HG03469 (cell line): Measurements from ENCODE around the gene P4HA1.

ENCODE experiments used
- ATAC-seq: cut with Tn5 transposase; IDR thresholded peaks from one replicate; pipeline ENCODE4 v1.9.1; 2021; ENCODE audit warnings: mild to moderate bottlenecking, moderate library complexity, moderate number of reproducible peaks; ENCODE audit not compliant: unreplicated experiment

P4HA1 gene

DNA sequence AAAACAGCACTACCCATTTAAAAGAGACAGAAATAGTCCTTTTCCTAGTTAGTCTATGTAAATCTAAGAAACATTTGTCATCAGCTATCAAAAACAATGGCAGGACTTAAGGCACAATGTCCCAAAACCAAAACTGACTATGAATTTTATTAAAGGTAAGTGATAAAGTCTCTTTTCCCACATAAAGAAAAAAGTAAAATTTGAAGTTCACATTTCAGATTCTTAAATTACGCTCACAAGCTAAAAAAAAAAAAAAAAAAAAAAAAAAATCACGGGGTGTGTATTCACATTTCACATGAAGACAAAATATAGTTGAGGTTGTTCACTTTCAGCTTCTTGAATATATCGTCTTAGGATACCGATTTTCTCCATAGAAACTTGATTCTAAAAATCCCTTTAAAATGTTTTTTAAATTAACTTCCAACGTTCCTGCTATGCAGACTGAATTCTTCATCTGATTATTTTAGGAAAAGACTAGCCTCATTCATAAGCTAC lies 1.6 kb downstream of the P4HA1 start:
- ATAC-seq: no peak

DNA sequence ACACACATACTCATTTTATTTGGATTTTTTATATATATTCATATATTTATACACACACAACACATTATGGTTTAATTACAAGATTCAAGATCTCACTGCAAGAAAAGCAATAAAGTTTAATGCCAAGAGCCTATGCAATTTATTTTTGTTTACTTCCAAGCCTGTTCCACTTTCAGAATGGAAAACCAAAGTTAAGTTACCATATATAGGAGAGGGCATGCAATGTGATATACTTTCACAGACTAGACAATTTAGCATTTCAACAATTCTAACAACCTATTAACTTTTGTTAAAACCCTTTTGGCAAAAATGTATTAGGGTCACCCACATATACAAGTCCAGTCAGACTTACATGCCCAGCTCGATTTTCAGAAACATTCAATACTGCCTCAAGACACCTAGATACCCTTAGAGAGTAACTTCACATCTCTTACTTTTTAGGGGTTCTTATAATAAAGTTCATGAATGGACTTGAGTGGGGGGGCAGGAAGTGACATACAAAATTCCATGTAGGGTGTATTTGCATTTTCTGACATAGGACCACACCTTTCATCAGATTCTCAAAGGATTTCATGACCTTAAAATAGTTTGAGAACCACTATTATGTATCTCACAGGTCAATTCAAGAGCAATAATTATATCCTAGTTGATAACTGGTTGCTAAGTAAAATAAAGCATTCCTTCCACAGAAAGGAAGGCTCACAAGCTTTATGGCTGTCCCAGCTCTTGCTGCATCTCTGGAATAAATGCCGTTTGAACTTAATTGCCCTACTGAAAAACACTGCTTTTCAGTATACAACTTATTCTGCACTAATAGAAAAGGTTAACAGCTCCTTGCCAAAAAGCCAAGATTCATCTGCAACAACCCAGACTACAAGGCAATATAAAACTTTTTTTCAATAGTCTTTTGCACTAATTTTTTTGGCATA lies 2.5 kb downstream of the P4HA1 start:
- no peak for ATAC-seq

DNA sequence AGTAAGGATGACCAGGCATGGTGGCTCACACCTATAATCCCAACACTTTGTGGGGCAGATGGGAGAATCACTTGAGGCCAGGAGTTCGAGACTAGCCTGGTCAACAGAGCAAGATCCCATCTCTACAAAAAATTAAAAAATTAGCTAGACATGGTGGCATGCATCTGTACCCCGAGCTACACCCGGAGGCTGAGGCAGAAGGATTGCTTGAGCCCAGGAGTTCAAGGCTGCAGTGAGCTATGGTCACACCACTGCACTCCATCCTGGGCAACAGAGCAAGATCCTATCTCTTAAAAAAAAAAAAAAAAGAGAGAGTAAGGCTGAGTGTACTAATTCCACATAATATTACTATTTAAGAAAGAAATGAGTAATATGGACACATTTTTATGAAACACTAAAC lies 3.8 kb downstream of the P4HA1 start:
- ATAC-seq: no peak

DNA sequence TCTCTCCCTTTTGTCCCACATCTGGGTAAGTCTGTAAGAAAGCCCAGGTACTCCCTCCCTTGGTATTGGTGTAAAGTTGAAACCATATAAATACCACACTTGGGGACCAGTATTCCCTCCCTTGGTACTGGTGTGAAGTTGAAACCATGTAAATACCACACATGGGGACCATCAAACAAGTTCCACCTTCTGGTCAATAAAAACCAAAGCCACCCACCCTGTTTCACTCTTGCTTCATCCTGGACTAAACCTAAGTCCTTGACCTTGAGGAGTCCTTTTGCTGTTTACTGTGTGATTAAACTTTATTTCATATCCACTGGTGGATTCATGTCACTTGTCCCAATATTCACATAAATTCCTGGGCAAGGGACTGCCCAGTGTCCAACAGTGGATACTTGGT lies 8.4 kb downstream of the P4HA1 start:
- no peak for ATAC-seq

DNA sequence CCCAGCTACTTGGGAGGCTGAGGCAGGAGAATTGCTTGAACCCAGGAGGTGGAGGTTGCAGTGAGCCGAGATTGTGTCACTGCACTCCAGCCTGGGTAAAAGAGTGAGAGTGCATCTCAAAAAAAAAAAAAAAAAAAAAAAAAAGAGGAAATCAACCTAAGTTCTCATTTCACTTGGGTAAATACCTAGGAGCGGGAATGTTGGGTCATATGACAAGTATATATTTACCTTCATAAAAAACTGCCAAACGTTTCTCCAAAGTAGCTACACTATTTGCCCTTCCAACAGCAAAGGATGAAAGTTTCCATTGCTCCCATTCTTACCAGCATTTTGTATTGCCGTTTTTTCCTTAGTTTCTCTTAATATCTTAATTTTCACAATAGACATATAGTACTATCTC lies 9.8 kb downstream of the P4HA1 start:
- ATAC-seq: no peak

DNA sequence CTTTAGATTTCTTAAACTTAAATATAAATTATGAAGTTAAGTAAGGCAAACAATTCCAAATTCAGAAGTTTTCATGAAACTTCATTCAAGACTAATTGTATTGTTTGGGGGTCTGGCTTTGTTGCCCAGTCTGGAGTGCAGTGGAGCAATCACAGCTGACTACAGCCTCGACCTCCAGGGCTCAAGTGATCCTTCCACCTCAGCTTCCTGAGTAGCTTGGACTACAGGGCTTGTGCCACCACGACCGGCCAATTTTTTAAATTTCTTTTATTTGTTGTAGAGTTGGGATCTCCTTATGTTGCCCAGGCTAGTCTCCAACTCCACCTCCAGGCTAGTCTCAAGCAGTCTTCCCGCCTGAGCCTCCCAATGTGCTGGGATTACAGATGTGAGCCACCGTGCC lies 12.5 kb downstream of the P4HA1 start:
- no peak for ATAC-seq

DNA sequence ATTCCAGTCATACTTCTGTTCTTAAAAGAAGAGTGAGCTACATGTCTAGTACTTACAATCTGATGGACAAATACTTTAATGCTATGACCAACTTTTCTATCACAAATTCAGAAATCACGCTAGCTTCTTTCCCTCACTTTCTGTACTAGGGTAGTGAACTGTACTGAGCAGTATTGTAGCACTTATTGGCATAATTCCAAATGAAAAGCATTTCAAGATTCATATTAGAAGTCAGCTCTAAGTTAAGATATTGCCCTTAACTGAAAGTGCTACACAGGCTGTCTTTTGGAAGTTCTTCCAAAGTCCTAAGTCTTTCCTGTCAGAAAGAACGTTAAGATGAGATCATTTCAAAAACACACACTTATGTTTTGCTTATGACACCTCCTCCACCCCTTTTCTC lies 13.4 kb downstream of the P4HA1 start:
- ATAC-seq: no peak

DNA sequence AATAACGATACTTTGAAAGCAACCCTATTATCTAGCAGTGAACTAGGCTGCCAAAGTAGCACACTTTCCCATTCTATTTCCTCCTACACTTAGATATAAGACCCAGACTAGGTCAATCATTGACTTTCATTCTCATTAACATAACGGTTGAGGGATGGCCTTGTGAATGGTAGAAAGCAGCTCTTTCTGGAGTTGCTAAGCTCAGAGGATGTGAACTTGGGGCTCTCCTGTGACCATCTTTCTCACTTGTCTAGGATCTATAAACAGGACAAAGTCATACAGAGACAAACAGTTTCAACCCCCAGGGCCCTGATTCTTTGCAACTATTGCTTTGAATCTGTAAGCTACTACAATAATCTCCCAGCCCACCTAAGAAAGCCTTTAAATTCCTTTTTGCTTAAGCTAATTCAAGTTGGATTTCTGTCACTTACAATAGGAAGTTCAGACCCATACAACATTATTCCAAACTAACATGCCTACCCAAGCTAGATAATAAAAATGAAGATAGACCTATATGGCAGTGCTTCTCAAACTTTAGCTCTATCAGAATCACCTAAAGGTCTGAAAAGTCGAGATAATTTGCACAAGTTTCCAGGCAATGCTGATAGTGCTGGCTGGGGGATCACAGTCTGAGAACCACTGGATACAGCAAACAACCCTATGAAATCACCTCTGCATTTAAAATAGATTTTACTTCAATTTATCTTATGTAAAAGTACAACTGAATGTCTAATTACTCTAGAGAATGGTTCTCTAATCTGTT lies 16.7 kb downstream of the P4HA1 start:
- no peak for ATAC-seq

DNA sequence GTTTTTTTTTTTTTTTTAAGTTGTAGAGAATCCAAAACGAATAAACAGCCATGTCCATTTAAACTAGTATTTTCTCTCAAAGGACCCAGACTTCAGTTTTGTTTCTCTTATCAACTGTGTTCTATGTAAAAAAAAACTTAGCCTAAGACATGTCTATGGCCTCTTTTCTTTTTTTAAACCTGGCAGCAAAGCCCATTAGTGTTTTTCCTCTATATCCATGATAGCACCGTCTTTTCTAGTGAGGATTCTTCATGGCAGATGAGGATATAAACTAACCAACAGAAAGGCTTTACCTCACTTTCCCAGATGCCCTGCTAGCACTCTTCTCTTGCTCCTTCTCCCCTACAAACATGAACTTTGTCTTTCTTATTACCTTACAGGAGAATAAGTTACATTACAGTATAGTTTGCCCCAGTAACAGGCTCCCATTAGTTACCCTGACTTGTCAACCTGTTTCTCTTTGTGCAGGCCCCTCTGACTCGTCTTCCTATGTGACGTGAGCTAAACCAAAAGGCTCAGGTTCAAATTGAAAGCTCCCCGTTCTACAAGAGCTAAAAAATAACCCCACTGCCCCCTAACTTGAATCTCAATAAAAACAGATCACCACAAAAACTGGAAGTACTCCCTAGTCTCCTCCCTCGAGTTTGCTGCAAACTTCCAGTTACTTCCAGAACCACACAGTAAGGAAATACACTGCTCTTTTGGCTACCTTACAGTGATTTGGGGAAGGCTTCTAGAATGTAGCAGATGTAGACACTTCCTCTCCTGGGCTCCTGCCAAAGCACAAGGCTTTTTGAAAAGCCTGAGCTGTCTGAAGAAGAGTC lies 20.1 kb downstream of the P4HA1 start:
- no peak for ATAC-seq

DNA sequence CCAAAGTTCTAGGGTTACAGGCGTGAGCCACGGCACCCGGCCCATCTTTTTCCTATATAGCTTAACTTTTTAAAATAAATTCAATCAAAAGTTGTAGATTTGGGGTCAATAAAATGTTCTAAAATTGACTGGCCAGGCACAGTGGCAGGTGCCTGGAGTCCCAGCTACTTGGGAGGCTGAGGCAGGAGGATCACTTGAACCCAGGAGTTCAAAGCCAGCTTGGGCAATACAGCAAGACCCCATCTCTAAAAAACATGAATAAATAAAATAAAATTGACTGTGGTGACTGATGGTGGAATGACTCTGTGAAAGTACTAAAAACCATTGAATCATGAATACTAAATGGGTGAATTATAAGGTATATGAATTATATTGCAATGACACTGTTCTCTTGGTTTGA lies 20.8 kb downstream of the P4HA1 start:
- no peak for ATAC-seq

DNA sequence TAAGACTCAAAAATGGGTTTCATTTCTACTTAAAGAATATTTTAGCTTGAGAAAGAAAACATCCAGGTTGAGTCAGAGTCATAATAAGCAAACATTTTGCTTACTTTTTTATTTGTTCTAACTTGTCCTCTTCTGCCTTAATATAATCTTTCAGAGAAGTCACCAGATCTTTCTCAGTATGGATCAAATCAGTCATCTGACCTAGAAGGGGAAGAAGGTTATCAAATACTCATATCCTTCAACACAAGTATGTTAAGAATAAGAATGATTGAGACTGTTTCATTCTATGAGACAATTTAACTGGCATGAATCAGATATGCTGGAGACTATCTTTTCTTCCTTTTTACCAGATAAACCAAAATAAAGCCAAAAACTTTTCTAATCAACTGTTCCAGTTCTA lies 23.0 kb downstream of the P4HA1 start:
- ATAC-seq: no peak

DNA sequence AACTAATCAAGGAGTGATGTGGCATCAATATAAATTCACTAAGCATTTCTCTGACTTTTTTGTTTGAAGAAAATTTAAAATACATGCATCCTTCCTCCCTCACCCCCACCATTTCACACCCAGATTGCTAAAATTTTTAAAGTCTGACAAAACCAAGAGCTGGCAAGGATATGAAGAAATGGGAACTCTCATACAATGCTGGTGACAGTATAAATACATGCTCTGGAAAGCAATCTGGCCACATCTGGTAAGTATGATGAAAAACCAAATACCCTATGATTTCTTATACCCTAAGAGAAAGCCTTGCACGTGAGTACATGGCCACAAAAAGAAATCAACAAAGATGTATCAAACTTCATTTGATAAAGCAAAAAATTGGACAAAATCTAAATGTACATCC lies 31.2 kb downstream of the P4HA1 start:
- no peak for ATAC-seq

DNA sequence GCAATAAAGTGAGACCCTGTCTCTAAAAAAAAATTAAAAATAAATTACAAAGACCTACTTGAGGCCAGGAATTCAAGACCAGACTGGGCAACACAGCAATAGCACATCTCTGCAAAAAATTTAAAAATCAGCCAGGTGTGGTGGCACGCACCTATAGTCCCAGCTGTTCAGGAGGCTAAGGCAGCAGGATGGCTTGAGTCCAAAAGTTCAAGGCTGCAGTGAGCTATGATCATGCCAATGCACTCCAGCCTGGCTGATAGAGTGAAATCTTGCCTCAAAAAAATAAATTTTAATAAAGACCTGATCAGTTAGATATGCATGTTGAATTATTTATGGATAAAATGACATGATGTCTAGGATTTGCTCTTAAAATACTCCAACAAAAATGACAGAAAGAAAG lies 34.9 kb downstream of the P4HA1 start:
- ATAC-seq: no peak

DNA sequence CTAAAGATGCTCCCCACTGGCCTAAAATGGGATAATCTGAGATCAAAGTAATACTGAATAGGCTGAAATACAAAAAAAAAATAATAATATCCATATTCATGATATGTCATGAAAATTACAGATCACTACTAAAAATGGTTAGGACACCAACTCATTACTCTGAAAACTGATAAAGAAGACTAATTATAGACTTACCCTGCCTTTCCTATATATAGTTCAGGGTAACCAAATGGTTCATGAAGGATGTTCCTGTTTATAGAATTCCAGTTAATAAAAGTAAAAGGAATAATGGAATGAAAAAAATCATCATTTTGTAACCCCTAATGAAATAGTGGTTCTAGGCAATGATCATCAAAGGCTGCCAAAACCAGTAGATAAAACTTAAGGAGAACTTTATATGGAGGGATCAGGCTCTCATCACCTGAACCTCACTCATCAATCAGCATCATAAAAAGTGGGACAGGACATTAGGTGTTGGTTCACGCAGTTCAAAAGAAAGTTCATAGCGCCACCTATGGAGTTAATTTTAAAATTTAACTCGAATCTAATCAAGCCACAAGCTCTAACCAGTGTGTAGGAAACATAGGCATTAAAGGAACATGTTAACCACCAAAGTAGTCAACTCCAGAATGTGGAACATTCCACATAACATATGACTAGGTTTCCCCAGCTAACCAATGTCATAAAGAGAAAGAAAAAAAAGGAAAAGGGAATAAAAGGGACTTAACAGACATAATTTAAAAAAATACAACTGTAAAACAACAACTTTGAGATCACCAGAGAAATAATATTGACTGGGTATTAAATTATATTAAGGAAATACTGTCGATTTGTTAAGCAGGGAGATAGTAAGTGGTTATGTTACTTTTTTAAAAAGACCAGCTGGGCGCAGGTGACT lies 35.7 kb downstream of the P4HA1 start:
- no peak for ATAC-seq

DNA sequence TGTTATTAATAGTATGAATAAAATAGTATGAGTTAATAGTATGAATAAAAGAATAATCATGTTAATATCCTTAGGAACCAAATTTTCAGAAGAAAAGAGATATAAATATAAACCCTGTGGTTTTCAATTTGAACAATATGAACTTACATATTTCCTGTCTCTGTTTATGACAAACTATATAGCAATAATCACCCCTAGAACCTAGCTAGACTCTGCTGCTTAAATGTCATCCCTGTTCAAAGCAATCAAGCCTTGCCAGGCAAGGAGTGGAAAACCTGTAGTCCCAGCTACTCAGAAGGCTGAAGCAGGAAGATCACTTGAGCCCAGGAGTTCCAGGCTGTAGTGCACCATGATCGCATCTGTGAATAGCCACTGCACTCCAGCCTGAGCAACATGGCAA lies 36.5 kb downstream of the P4HA1 start:
- no peak for ATAC-seq

DNA sequence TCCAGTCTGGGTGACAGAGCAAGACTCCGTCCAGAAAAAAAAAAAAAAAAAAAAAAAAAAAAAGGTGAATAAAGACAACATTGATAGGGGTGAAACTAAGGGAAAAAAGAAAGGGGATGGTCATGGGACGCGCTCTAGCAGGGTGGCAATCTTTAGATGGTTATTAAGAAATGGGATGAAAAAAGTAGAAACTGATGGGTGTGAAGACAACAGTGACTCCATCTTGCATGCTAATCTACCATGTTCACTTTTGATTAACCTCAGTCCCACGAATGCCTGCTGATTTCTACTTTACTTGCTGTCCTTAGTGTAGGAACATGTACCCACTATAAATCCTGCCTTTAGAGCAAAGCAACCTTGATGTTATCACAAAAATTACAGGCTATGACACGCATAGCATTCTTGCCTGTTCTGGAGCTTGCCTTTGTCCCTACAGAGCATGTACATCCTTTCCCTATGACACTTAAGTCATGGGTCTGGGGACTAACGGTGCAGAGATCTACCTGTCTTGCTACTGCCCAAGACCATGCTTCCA lies 38.5 kb downstream of the P4HA1 start:
- no peak for ATAC-seq

DNA sequence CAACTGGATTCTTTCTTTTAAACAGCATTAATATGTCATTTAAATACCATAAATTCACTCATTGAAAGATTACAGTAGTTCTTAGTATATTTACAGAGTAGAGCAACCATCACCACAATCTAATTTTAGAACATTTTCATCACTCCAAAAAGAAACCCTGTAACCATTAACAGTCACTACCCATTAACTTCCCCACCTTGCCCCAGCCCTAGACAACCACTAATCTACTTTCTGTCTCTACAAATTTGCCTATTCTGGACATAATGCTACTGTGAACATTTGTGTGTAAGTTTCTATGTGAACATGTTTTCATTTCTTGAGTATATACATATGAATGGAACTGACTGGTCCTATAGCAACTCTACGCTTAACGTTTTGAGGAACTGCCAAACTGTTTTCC lies 42.4 kb downstream of the P4HA1 start:
- no peak for ATAC-seq

DNA sequence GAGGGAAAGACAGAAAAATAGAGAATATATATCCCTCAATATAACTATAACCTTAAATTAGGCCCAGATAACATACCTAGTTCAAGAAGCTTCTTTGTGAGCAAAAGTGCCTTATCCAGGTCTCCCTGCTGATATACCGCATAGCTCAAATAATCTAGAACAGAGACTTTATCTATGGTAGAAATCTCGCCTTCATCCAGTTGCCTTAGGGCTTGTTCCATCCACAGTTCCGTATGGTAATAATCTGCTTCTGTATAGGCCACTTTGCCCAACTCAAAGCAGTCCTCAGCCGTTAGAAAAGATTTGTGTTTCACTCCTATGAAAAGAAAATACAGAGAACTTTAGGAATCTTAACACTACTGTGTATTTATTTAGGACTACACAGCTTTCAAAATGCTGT lies 43.4 kb downstream of the P4HA1 start:
- ATAC-seq: no peak

DNA sequence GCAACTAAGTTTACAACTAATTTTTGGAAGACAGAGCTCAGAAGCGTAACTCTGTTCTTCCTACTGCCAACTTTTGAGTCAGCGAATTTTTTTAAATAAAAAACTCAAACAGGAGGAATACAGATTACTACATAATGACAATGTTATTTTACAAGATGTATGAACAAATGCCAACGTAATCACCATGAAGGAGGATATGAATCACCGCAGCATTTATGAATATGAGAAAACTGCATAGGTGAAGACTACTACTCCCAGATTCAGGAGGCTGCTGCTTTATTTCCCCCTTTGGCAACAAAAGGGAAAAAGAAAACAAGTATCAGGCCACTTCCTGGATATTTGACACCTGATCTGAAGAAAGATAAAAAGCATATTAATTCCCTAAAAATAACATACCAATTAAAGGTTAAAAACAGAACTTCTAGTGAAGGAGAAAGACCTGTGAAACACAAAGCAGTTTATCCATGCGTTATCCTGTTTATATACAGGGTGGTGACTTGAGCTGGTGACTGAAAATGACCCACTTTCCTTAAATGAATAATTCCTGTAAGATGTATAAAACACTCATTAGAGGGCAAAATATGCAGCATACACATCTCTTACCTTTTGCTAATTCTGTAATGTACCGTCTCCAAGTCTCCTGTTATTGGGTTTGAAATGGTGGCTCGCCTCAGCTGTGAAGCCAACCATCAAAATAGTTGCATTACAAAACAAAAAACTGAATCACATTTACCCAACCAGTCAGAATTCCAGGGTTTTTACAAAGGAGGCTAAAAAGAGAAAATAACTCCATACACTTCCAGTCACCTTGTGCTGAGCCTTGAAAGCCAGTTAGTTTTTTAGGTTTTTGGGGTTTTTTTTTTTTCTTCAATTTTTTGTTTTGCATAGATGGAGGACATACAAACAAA lies 52.0 kb downstream of the P4HA1 start:
- ATAC-seq: no peak
